M059J (cell line): ENCODE measurements around the gene SND1. TPM values are rescaled to one million over a fixed set of nuclear protein-coding genes. Genes with fewer than 3 reads are reported as not detected.

Source experiments
- DNase-seq: peaks from one replicate; pipeline ENCODE4 v3.0.0-alpha.2; 2012; ENCODE audit warnings: low read depth
- total RNA-seq: library from RNA; depleted of rRNA; stranded (reverse); fragments of >200 nt; shearing (Covaris generic); gene quantifications from 2 replicates; pipeline ENCODE4 v1.2.3, GENCODE V29; 2014

Gene SND1
- total RNA-seq, 1 experiment from 2014 or later, result 171 TPM

GRCh38 chr7:127995881-127996215 is 343.9 kb downstream of the SND1 start:
- DNase-seq, result no peak

- no peak for DNase-seq
Observed at GRCh38 chr7:127996253-127997071, 344.5 kb downstream of the SND1 start.

- peak; percentile 9 for DNase-seq
Observed at GRCh38 chr7:127997226-127997922, 345.4 kb downstream of the SND1 start.

GRCh38 chr7:127998671-127999070 is 346.7 kb downstream of the SND1 start:
- DNase-seq, result no peak

GRCh38 chr7:128000048-128000447 is 348.1 kb downstream of the SND1 start:
- no peak for DNase-seq

GRCh38 chr7:128000854-128001265 is 348.9 kb downstream of the SND1 start:
- no peak for DNase-seq

- no peak for DNase-seq
Observed at GRCh38 chr7:128003167-128003566, 351.2 kb downstream of the SND1 start.

- DNase-seq, result no peak
Observed at GRCh38 chr7:128003787-128004186, 351.8 kb downstream of the SND1 start.

GRCh38 chr7:128004623-128005022 is 352.6 kb downstream of the SND1 start:
- DNase-seq, result no peak

- DNase-seq, result no peak
Observed at GRCh38 chr7:128005117-128005516, 353.1 kb downstream of the SND1 start.

- no peak for DNase-seq
Observed at GRCh38 chr7:128005759-128006159, 353.8 kb downstream of the SND1 start.

GRCh38 chr7:128006550-128007302 is 354.7 kb downstream of the SND1 start:
- no peak for DNase-seq

GRCh38 chr7:128007303-128007680 is 355.3 kb downstream of the SND1 start:
- DNase-seq, result no peak

GRCh38 chr7:128008141-128008540 is 356.1 kb downstream of the SND1 start:
- no peak for DNase-seq

GRCh38 chr7:128008744-128009143 is 356.8 kb downstream of the SND1 start:
- no peak for DNase-seq

- DNase-seq, result no peak
Observed at GRCh38 chr7:128010391-128011127, 358.6 kb downstream of the SND1 start.

GRCh38 chr7:128011131-128011661 is 359.2 kb downstream of the SND1 start:
- no peak for DNase-seq

GRCh38 chr7:128014811-128015210 is 362.8 kb downstream of the SND1 start:
- no peak for DNase-seq

- no peak for DNase-seq
Observed at GRCh38 chr7:128017460-128017859, 365.5 kb downstream of the SND1 start.

- no peak for DNase-seq
Observed at GRCh38 chr7:128017862-128018845, 366.2 kb downstream of the SND1 start.
